GM23338 (cell line): ENCODE results near the gene WDR33.

Experiments used
- CREB1 ChIP-seq: fragments of 250-450 bp; sonication (Bioruptor Pico); IDR thresholded peaks from 2 replicates; pipeline ENCODE4 v1.5.0; 2020; ENCODE audit warnings: low read depth, mild to moderate bottlenecking, moderate library complexity
- EZH2 ChIP-seq: fragments of 200-600 bp; sonication (generic); IDR thresholded peaks from one replicate; pipeline ENCODE4 v1.8.0; 2017; ENCODE audit warnings: antibody characterized with exemption, mild to moderate bottlenecking, low read depth; ENCODE audit not compliant: unreplicated experiment
- EZH2phosphoT487 ChIP-seq: fragments of 200-600 bp; sonication (generic); IDR thresholded peaks from one replicate; pipeline ENCODE4 v1.8.1; 2018; ENCODE audit warnings: antibody characterized with exemption; ENCODE audit not compliant: unreplicated experiment
- POLR2AphosphoS5 ChIP-seq: IDR thresholded peaks from 2 replicates; pipeline ENCODE4 v1.6.1; 2016; ENCODE audit warnings: antibody characterized with exemption, low read depth
- TF ChIP-seq, protein P1 (sequence below), 2 experiments: fragments of 200-600 bp in 1 of 2; sonication (generic) in 1 of 2; conservative IDR thresholded peaks; 2 replicates each; pipeline versions ENCODE4 v1.5.1 to v1.6.1; 2016 to 2017; ENCODE audit warnings: antibody characterized with exemption in 2 of 2, low read depth in 2 of 2, mild to moderate bottlenecking in 2 of 2, moderate library complexity in 1 of 2
- TF ChIP-seq, protein P2 (sequence below): IDR thresholded peaks from one replicate; pipeline ENCODE4 v1.6.1; 2018; ENCODE audit warnings: antibody characterized with exemption; ENCODE audit not compliant: unreplicated experiment
- TF ChIP-seq, protein P3 (sequence below): IDR thresholded peaks from 2 replicates; pipeline ENCODE4 v1.6.1; 2016; ENCODE audit warnings: antibody characterized with exemption

DNA sequence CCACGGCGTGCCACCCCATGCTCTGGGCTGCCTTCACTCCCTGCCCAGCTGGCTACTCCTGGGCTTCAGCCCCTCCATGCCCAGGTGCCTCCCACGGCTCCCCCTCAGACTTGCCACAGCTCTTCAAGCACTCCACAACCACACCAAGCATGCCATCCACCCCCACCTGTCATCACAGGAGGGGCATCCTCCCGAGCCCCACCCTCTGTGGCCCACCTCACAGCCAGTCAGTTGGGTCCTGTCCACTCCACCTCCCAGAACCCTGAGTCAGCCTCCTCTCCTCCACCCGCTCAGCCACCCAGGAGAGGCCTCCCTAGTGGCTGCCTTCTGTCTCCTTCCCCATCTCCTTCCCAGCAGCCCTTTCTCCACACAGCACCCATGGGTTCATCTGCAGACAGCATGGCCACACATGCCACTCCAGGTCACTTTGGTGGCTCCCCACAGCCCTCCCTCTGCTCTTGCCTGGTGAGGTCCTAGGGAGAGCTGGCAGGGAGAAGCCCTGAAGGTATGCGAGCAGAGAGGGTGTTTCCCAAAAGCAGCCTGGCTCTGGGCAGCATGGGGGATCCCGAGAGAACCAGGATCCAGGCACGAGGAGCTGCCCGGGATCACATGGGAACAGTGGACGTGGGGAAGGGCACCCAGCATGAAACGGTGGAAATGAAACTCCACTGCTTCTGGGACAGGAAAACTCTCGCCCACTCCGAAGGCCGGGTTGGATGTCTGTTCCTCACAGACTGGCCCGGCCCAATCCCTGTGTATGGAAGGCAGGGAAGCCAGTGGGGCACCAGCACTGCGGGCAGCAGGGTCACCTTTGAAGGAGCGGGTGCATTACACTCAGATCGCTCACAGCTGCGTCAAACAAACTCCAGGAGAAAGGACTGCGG lies 138.4 kb downstream of the WDR33 start:
- TF ChIP-seq, protein P1, sequence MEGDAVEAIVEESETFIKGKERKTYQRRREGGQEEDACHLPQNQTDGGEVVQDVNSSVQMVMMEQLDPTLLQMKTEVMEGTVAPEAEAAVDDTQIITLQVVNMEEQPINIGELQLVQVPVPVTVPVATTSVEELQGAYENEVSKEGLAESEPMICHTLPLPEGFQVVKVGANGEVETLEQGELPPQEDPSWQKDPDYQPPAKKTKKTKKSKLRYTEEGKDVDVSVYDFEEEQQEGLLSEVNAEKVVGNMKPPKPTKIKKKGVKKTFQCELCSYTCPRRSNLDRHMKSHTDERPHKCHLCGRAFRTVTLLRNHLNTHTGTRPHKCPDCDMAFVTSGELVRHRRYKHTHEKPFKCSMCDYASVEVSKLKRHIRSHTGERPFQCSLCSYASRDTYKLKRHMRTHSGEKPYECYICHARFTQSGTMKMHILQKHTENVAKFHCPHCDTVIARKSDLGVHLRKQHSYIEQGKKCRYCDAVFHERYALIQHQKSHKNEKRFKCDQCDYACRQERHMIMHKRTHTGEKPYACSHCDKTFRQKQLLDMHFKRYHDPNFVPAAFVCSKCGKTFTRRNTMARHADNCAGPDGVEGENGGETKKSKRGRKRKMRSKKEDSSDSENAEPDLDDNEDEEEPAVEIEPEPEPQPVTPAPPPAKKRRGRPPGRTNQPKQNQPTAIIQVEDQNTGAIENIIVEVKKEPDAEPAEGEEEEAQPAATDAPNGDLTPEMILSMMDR (conservative IDR thresholded peaks at IDR 0.05; ENCODE audit: low read depth in 2 of 2), result no peak
- TF ChIP-seq EZH2 (no peak), POLR2AphosphoS5 (no peak), CREB1 (CRISPR knock-in tag) (no peak), EZH2phosphoT487 (no peak)
- TF ChIP-seq, protein P2, sequence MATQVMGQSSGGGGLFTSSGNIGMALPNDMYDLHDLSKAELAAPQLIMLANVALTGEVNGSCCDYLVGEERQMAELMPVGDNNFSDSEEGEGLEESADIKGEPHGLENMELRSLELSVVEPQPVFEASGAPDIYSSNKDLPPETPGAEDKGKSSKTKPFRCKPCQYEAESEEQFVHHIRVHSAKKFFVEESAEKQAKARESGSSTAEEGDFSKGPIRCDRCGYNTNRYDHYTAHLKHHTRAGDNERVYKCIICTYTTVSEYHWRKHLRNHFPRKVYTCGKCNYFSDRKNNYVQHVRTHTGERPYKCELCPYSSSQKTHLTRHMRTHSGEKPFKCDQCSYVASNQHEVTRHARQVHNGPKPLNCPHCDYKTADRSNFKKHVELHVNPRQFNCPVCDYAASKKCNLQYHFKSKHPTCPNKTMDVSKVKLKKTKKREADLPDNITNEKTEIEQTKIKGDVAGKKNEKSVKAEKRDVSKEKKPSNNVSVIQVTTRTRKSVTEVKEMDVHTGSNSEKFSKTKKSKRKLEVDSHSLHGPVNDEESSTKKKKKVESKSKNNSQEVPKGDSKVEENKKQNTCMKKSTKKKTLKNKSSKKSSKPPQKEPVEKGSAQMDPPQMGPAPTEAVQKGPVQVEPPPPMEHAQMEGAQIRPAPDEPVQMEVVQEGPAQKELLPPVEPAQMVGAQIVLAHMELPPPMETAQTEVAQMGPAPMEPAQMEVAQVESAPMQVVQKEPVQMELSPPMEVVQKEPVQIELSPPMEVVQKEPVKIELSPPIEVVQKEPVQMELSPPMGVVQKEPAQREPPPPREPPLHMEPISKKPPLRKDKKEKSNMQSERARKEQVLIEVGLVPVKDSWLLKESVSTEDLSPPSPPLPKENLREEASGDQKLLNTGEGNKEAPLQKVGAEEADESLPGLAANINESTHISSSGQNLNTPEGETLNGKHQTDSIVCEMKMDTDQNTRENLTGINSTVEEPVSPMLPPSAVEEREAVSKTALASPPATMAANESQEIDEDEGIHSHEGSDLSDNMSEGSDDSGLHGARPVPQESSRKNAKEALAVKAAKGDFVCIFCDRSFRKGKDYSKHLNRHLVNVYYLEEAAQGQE, result no peak
- TF ChIP-seq, protein P3, sequence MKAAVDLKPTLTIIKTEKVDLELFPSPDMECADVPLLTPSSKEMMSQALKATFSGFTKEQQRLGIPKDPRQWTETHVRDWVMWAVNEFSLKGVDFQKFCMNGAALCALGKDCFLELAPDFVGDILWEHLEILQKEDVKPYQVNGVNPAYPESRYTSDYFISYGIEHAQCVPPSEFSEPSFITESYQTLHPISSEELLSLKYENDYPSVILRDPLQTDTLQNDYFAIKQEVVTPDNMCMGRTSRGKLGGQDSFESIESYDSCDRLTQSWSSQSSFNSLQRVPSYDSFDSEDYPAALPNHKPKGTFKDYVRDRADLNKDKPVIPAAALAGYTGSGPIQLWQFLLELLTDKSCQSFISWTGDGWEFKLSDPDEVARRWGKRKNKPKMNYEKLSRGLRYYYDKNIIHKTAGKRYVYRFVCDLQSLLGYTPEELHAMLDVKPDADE, result no peak
